IgD-negative memory B cell (primary cell): ENCODE measurements around the gene GMDS. TPM values are rescaled to one million over a fixed set of nuclear protein-coding genes. Genes with fewer than 3 reads are reported as not detected.

Experiments used
- H3K27ac Mint-ChIP-seq, 3 donors: one replicate each; pipeline ENCODE4 v1.8.0; 2020 to 2022; ENCODE audit warnings: mild to moderate bottlenecking in 3 of 3, mixed read lengths in 3 of 3, moderate library complexity in 1 of 3
- H3K27me3 Mint-ChIP-seq: one replicate; pipeline ENCODE4 v1.8.0; 2021; ENCODE audit warnings: mixed read lengths
- H3K36me3 Mint-ChIP-seq: one replicate; pipeline ENCODE4 v1.8.0; 2020; ENCODE audit warnings: mild to moderate bottlenecking, mixed read lengths
- H3K4me1 Mint-ChIP-seq, 3 donors: one replicate each; pipeline ENCODE4 v1.8.0; 2020 to 2022; ENCODE audit warnings: mixed read lengths in 3 of 3, mild to moderate bottlenecking in 1 of 3
- H3K4me3 Mint-ChIP-seq, 4 donors: one replicate each; pipeline ENCODE4 v1.8.0; 2020 to 2022; ENCODE audit warnings: mild to moderate bottlenecking in 4 of 4, mixed read lengths in 4 of 4, moderate library complexity in 3 of 4
- H3K9me3 Mint-ChIP-seq, 3 donors: one replicate each; pipeline ENCODE4 v1.8.0; 2020 to 2021; ENCODE audit warnings: mixed read lengths in 3 of 3, mild to moderate bottlenecking in 1 of 3
- polyA plus RNA-seq: library from polyadenylated mRNA; unstranded; fragments of 300-500 nt; fragmentation: Illumina TruSeq; gene quantifications from one replicate; pipeline ENCODE4 v1.2.3, GENCODE V29; 2021

GMDS gene
- polyA plus RNA-seq, 1 donor from 2014 or later, result 17.0 TPM

DNA sequence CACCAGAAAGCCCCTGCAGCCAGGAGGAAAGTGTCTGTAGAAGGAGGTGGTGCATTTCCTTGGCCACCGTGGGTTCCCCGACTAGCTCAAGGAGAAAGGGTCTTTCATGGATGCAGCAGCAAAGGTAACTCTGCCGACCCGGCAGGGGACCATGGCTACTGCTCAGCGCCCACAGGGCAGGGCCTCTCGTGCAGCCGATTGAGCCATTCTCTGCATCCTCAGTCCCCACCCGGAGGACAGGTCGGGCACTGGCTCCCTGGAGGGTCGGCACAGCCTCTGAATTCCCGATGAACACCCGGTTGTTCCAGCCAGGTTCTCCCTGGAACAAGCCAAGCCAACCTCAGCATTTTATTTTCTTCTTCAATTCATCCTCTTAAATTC is 659.7 kb downstream of the GMDS start:
- Mint-ChIP-seq H3K4me3 (no peak overlapping the region), H3K36me3 (peaks cover 2% of the 10 kb centered on the region), H3K27ac (no peak overlapping the region), H3K9me3 (no peaks in the 10 kb centered on the region), H3K27me3 (peaks cover 7% of the 10 kb centered on the region), H3K4me1 (no peaks in the 10 kb centered on the region)

DNA sequence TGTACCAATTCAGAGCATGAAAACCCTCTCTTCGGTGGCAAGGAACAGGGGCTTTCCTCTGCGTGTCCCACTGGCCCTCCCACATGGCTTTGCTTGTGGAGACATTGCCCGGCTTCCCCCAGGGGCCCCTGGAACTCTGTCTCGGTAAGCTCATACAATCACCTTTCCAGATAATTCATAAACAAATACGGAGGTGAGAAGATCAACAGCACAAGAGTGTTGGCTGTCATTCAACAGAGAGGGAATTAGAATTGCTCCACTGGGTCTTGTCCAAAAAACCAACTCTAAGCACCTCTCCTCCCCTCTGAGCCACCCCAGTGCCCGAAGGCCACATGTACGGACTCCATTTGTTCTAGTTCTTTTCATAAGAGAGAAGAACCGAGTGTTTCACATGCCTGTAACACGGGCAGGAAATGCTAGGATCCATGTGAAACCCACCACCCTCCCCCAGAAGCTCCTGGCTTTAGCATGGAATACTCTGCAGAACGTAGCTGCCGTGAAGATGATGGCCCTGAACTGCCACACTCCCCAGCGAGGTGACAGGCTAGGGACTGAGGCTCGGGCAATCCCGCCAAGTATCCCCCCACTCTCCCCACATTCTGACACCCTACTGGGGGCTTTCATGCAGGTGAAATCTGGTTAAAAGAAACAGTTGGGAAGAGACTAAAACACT is 660.3 kb downstream of the GMDS start:
- H3K27me3 Mint-ChIP-seq, result peaks cover 7% of the 10 kb centered on the region
- H3K4me1 Mint-ChIP-seq, result no peaks in the 10 kb centered on the region
- H3K4me3 Mint-ChIP-seq, result no peak overlapping the region
- no peaks in the 10 kb centered on the region for H3K9me3 Mint-ChIP-seq
- no peak overlapping the region for H3K27ac Mint-ChIP-seq
- H3K36me3 Mint-ChIP-seq, result peaks cover 2% of the 10 kb centered on the region

DNA sequence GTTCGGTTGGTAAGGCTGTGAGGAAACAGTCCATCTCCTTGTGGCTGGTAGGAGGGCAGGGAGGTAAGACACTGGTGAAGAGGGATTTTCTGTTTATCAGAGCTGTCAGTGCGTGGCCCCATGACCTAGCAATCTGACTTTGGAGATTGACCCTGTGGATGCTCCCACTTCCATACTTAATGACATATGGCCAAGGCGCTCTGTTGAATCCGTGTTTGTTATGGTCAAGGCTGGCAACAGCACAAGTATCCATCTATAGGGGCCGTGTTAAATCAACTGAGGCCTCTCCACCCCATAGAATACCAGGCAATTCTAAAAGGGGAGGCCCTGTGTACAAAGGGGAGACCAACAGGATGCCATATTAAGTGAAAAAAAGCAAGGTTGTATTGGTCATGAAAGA is 661.3 kb downstream of the GMDS start:
- H3K27me3 Mint-ChIP-seq, result peaks cover 2% of the 10 kb centered on the region
- no peak overlapping the region for H3K4me3 Mint-ChIP-seq
- H3K4me1 Mint-ChIP-seq, result no peaks in the 10 kb centered on the region
- peaks cover 2% of the 10 kb centered on the region for H3K36me3 Mint-ChIP-seq
- no peak overlapping the region for H3K27ac Mint-ChIP-seq
- H3K9me3 Mint-ChIP-seq, result no peaks in the 10 kb centered on the region

DNA sequence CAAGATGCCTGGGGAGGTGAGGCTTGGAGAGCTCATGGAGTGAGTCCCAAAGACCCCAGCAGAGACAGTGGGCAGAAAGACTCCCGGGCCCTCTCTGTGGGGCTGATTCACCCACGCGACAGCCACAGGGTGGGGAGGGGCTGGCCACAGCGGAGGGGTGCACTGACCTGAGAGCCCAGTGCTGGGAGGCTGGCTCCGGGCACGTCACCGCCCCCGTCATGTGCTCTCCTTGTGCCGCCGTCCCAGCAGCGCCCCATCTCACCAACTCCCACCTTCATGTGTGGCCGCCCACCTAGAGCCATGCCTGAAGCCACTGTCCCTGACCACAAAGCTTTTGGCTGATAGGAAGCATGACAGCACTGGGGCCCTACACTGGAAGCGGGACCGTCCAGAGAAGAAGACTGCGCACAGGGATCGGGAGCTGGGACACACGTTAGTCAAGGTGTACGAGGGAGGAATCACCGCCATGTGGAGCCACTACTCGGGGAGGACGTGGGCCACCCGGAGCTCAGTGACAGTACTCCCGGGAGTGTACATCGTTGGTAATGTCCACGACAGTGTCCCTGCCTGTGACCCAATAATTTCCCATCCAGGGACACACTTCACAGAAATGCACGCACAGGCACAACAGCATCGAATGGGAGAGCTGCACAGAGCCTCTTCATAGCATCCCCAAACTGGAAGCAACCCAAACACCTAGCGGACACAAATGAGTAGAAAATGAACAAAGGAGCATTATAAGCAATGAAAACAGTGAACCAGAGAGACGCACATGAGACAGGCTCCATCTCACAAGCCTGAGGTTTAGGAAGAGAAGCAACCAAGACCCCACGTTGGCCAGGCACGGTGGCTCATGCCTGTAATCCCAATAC is 664.0 kb downstream of the GMDS start:
- Mint-ChIP-seq H3K36me3 (peaks cover 2% of the 10 kb centered on the region), H3K27ac (peak overlapping the region in 1 of 3 donors; percentile 91), H3K4me3 (peak overlapping the region in 1 of 4 donors; percentile 51), H3K9me3 (no peaks in the 10 kb centered on the region), H3K27me3 (peaks cover 17% of the 10 kb centered on the region), H3K4me1 (peaks cover 0 to 11% (median 4%) of the 10 kb centered on the region in 3 donors)

DNA sequence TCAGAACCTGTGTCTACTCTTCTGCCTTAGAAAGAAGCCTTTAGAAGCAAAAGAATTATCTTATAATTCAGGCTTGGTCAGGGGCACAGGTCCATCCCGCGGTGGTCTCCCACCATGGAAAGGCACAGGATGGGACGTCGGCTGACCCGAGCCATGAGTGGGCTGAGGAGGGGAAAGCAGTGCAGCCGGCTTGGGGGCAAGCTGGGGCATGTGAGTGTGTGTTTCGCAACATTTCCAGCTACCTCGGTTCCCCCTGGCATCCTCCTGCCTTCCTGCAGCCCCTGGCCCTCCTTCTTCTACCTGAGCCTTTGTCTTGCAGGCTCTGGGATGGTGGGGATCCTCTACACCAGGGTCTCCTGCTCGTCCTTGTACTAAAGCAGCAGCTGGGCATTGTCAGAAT is 664.8 kb downstream of the GMDS start:
- Mint-ChIP-seq H3K27me3 (peaks cover 17% of the 10 kb centered on the region), H3K36me3 (peaks cover 2% of the 10 kb centered on the region), H3K9me3 (no peaks in the 10 kb centered on the region), H3K27ac (no peak overlapping the region), H3K4me1 (peaks cover 0 to 11% (median 4%) of the 10 kb centered on the region in 3 donors), H3K4me3 (no peak overlapping the region)

DNA sequence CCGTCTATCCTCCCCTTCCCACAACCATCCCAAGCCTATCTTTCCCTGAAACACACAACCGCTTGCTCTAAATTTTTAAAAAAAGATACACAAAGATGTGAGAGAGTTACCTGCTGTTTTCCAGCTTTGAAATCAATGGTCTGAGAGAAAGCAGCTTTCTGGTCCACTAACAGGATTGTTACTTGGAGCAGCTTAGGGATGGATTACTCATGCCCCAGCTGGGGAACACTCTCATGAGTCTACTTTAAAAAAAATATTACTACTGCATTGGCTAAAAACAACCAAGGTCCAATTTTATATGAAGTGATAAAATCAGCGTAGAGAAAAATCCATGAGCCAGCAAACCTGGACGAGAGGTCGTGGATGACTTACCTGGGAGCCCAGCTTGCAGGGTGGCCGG is 665.3 kb downstream of the GMDS start:
- Mint-ChIP-seq H3K4me1 (peaks cover 0 to 11% (median 4%) of the 10 kb centered on the region in 3 donors), H3K27me3 (peaks cover 19% of the 10 kb centered on the region), H3K36me3 (peaks cover 2% of the 10 kb centered on the region), H3K27ac (no peak overlapping the region), H3K4me3 (no peak overlapping the region), H3K9me3 (no peaks in the 10 kb centered on the region)

DNA sequence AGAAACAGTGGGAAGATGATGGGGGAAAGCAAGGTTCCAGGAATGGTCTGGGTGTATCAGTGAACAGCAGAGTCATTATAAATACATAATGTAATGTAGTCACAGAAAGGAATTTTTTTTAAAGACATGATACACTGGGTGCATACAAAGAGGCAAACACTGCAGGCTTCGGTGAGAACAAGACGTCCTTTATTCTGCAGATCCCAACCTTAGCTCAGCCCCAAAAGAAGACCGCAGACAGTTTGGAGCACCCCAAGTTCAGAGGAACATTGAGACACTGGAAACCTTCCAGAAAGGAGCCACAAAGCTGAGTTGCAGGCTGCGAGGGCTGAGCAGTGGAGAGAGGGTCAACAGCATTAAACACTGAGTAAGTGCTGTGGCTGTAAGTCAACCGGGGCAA is 666.3 kb downstream of the GMDS start:
- H3K9me3 Mint-ChIP-seq, result no peaks in the 10 kb centered on the region
- peaks cover 26% of the 10 kb centered on the region for H3K27me3 Mint-ChIP-seq
- H3K4me1 Mint-ChIP-seq, result peaks cover 0 to 11% (median 4%) of the 10 kb centered on the region in 3 donors
- H3K4me3 Mint-ChIP-seq, result peak overlapping the region in 1 of 4 donors; percentile 13
- H3K27ac Mint-ChIP-seq, result peak overlapping the region in 1 of 3 donors; percentile 39
- H3K36me3 Mint-ChIP-seq, result peaks cover 2% of the 10 kb centered on the region

DNA sequence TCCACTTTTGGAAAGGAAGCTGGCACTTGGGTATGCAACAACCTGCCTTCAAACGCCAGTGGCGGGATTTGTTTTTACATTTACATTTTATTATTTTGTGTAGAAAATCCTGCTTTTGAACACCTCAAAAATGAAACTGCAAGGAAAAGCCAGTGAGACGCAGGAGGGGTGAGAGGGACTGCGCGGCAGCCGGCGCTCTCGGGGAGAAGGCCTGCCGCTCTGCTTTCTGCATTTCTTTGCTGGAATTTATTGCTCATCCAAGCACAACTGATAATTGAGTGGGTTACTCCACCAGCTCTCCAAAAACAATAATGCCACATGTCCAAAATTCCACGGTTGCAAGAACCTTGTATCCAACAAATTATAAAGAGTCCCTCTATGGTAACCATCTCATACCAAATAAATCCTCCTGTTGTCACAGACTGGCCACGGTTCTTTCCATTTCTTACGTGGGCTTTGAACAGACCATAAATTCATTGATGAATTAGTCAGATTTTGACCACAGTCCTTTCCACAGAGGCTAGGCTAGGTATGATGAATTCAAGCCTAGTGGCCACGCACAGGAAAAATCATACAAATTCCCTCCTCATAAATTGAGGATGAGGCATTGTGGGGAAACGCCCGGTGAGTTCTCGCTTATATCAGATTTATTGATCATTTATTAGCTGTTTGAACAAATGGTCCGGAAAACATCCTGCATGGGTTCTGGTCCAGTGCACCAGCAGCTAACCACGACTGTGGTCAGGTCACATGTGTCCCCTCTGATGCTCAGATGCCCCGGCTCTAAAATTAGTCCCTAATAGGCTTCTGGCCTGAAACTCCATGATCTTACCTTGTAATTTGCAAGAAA is 667.3 kb downstream of the GMDS start:
- H3K4me3 Mint-ChIP-seq, result no peak overlapping the region
- no peaks in the 10 kb centered on the region for H3K36me3 Mint-ChIP-seq
- no peak overlapping the region for H3K27ac Mint-ChIP-seq
- peaks cover 26% of the 10 kb centered on the region for H3K27me3 Mint-ChIP-seq
- H3K4me1 Mint-ChIP-seq, result peaks cover 0 to 11% (median 4%) of the 10 kb centered on the region in 3 donors
- H3K9me3 Mint-ChIP-seq, result no peaks in the 10 kb centered on the region

DNA sequence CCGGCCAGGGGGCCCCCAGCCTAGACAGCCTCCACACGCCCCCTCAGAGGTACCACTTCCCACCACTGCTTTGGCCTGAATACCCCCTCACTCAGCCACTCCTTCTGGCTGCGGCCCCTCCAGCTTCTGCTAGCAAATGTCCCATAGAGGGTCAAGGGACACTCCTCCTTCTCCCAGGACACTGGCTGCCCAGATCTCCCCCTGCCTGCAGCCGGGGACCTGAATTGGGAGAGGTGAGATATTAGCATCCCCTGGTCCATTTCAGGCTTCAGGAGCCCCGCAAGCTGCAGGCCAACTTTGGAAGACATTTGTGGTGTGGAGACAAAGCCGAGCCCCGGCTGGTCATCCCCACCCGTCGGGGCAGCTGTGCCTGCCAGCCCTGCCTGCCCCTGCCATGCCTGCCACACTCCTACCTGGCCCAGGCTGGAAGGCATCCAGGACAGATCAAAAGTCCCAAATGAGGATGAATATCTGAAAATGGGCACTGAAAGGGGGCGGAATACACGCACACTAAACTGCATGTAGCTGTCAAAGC is 668.2 kb downstream of the GMDS start:
- H3K9me3 Mint-ChIP-seq, result no peaks in the 10 kb centered on the region
- H3K4me1 Mint-ChIP-seq, result peaks cover 0 to 11% (median 4%) of the 10 kb centered on the region in 3 donors
- H3K27ac Mint-ChIP-seq, result no peak overlapping the region
- no peak overlapping the region for H3K4me3 Mint-ChIP-seq
- no peaks in the 10 kb centered on the region for H3K36me3 Mint-ChIP-seq
- peaks cover 26% of the 10 kb centered on the region for H3K27me3 Mint-ChIP-seq

DNA sequence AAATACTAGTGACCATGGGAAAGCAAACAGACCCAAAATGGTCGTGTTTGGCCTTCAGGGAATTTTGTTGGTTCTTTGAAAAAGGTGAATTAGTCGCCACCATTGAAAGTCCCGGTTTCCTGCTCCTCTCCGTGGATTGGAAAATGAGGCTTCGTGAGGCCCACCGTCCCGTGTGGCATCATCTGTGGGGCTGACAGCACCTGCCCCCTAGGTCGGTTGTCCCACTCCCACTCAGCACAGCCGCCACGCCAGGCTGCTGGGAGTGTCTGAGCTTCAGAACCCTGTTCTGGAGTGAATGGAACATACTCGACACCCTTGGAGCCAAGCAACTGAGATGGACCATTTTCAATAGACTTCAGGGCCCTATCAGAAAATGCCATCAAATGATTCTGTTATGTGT is 668.7 kb downstream of the GMDS start:
- H3K27me3 Mint-ChIP-seq, result peaks cover 26% of the 10 kb centered on the region
- H3K27ac Mint-ChIP-seq, result no peak overlapping the region
- H3K4me1 Mint-ChIP-seq, result peaks cover 0 to 11% (median 4%) of the 10 kb centered on the region in 3 donors
- no peaks in the 10 kb centered on the region for H3K36me3 Mint-ChIP-seq
- H3K4me3 Mint-ChIP-seq, result no peak overlapping the region
- H3K9me3 Mint-ChIP-seq, result peaks cover 0 to 2% (median 2%) of the 10 kb centered on the region in 3 donors

DNA sequence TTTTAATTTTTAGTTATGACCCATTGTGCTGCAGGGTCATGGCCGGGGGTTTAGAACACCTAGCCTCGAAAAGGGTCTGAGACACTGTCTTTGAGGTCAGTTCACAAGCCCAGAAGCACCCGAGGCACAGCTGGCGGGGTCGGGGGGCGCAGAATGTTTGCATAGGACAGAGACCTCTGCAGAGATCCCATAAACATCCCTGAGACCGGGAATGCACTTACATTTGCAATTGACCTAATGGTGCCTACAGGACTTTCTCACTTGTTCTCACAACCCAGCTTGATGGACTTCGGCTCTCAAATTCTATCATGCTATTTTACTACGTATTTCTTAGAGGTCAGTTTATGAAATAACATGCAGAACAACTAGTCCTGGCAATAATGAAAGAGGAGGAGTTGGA is 669.2 kb downstream of the GMDS start:
- Mint-ChIP-seq H3K27me3 (peaks cover 26% of the 10 kb centered on the region), H3K27ac (no peak overlapping the region), H3K4me1 (peaks cover 0 to 11% (median 4%) of the 10 kb centered on the region in 3 donors), H3K9me3 (peaks cover 2 to 8% (median 5%) of the 10 kb centered on the region in 3 donors), H3K36me3 (no peaks in the 10 kb centered on the region), H3K4me3 (no peak overlapping the region)

DNA sequence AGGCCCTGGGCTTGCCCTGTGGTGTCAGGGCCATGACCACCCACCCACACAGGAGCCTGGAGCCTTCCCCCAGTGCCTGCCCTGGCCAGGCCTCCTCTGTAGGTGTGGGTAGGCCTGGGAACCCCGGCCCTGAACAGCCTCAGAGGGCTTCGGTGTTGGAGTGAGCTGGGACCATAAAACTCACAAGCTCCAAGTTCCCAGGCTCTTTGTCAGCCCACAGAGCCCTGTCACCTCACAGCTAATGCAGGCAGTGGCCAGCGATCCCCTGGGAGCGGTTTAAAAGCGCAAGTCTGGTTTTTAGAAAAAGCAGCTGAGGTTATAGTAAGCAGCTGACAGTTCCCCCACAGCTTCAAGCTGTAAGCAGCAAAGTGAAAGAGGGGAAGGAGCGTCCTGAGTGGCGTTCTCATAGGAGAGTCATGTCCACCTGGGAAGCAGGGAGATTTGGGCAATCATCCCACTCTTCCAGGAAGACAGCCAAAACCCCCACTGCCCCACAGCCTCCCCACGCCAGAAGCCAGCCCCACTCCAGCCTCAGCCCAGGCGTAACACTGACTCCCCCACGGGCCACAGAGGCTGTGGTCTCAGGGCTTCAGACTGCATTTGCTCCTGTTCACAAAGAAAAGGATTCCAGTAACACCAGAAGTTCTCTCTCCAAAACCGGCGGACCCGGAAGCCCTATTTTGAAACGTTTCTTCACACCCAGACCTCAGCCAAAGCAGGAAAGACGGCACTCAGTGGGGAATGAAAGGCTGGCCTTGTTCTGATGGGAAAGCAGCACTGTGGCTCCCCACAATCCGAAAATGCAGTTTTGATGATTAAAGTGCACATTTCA is 670.0 kb downstream of the GMDS start:
- H3K9me3 Mint-ChIP-seq, result peaks cover 6 to 15% (median 9%) of the 10 kb centered on the region in 3 donors
- H3K27ac Mint-ChIP-seq, result no peak overlapping the region
- H3K27me3 Mint-ChIP-seq, result peaks cover 27% of the 10 kb centered on the region
- peaks cover 0 to 11% (median 4%) of the 10 kb centered on the region in 3 donors for H3K4me1 Mint-ChIP-seq
- H3K4me3 Mint-ChIP-seq, result no peak overlapping the region
- no peaks in the 10 kb centered on the region for H3K36me3 Mint-ChIP-seq

DNA sequence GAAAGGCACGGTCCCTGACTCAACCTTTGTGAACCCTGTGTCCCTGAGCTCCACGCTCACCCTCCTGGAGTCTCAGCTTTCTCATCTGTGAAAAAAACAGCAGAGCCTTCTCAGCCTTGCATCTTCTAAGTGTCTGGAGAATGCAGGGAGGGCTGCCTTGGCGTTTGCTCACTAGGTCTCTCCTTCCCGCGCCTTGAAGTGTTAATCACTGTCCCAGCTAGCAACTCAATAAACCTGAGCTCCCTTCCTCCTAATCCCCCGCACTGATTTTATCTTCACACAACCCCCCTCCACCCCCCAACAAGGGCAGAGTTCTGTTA is 670.6 kb downstream of the GMDS start:
- peaks cover 7 to 20% (median 9%) of the 10 kb centered on the region in 3 donors for H3K9me3 Mint-ChIP-seq
- peaks cover 0 to 11% (median 4%) of the 10 kb centered on the region in 3 donors for H3K4me1 Mint-ChIP-seq
- peaks cover 26% of the 10 kb centered on the region for H3K27me3 Mint-ChIP-seq
- no peak overlapping the region for H3K27ac Mint-ChIP-seq
- H3K36me3 Mint-ChIP-seq, result no peaks in the 10 kb centered on the region
- H3K4me3 Mint-ChIP-seq, result no peak overlapping the region
